NK-92 treated with Interleukin-12 subunit alpha and Interleukin-12 subunit beta, amount 100 ng/mL, for 24 hours (cell line): ENCODE data around the gene MYO1H.
"Not testable (repeated sequence)": the region's sequence is repeated elsewhere in the genome, so short reads cannot be mapped to it uniquely, and the experiment has no call there.

Source experiments
- DNase-seq: peaks from one replicate; lab custom pipeline; 2025; lab: John Stamatoyannopoulos, UW

The MYO1H gene

GRCh38 chr12:109347589-109347988 lies at the start of gene MYO1H:
Gene MYO1H, plus strand, starts transcription at chr12:109347900. Its CDS starts 61 bp downstream, at chr12:109347961.
- DNase-seq = no peak

GRCh38 chr12:109299849-109300248 lies 47.9 kb upstream of the MYO1H start:
- no peak for DNase-seq

GRCh38 chr12:109301643-109302168 lies 46.0 kb upstream of the MYO1H start:
- DNase-seq = no peak

DNA sequence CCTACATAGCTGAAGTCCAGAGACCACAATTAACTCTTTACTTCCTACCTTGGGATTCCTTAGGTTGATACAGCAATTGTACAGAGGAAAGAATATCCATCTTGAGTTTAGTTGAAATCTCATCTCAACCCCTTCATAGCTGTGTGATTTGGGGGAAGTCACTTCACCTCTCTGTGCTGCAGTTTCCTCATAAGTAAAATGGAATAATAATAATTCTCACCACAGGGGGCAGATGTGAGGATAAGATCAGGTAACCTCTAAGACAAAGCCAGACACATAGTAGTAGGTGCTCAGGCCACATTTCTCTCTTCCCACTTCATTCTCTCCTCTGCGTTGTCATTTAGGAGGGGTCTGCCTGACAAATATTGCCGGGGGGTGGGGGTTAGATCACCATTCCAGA lies 45.3 kb upstream of the MYO1H start:
- DNase-seq = no peak

DNA sequence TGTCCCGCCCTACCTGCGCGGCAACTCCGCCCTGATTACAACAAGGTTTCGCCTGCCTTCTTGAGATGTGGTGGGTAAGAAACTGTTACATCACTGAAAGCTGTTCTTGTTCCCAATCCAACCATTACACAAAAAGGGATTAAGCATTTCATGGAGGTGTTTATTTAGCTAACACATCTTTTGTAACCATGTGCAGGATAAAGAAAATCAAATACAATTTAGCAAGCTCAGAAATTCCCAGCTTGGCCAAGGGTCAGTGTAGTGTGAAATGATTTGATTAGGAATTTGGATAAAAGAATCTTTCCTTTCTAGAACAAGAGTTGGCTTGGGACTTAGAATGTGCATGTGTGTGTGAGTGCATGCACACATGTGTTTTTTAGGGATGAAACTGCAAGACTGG lies 44.9 kb upstream of the MYO1H start:
- DNase-seq = no peak

GRCh38 chr12:109304485-109304884 lies 43.2 kb upstream of the MYO1H start:
- DNase-seq = no peak

DNA sequence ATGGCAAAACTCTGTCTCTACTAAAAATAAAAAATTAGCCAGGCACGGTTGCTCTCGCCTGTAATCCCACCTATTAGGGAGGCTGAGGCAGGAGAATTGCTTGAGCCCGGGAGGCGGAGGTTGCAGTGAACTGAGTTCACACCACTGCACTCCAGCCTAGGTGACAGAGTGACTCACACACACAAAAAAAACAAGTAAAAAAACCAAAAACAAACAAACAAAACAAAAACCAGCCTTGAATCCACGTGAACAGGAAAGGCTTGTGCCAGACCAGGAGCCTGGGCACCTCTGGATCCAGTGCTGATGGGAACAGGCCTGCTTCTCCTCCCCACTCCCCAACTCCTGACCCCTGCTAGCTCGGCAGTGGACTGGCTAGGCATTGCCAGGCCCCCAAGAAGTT lies 42.2 kb upstream of the MYO1H start:
- DNase-seq = no peak

DNA sequence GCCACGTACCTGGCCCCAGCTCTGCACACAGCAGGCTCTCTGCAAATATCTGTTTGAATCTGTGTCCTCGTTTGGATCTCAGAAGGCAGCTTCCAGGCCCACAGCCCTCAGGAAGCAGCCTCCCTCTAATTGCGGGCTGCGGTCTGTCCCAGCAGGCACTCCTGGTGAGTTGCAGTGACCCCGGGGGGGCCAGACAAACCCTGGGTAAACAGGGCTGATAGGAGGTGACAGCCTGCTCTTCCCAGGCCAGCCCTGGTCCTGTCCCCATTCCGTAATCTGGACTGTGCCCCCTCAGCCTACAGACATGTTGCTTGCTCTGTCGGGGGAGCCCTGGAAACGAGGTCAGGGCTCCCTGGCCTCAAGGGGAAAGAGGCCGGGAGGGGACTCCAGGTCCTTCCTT lies 40.6 kb upstream of the MYO1H start:
- DNase-seq = no peak

DNA sequence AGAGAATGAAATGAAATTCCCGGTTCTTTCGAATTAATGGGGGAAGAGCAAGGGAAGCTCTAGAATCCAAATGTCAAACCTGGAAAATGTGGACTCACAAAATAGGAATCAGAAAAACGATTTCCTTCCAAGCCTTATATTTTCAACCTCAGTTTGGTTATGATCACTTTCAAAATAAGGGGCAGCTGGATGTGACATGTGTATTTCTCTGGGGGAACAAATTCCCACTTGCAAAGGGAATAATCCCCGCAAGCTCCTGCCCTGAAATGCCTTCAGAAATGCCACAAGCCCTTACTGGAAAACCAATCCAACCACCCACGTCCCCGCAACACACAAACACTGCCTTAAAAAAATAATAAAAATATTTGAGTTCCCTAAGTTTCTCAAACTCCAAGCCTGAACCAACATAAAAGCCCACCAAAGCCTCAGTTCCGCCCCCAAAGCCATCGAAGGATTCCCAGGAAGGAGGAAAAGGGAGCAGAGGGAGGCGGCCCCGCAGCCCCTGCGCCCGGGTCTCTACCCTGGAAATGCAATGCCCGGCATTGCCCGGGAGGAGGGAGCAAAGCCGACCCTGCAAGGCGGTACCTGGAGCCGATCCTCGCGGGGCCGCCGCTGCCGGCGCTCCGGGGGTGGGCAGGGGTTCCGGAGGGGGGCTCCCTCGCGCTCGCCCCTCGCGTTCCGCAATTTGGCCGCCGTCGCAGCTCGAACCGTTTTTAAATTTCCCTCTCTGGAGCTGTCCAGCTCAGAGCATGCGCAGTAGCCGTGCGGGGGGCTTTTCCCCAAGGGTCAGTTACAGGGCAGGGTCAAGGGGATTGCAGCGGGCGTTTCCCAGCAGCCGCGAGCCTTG lies 38.9 kb upstream of the MYO1H start, which contains the start of gene FOXN4:
Gene FOXN4, minus strand, starts transcription at position 751 of the 847 bp plus-strand sequence. CDS start 963 bp downstream, outside the sequence.
- no peak for DNase-seq

DNA sequence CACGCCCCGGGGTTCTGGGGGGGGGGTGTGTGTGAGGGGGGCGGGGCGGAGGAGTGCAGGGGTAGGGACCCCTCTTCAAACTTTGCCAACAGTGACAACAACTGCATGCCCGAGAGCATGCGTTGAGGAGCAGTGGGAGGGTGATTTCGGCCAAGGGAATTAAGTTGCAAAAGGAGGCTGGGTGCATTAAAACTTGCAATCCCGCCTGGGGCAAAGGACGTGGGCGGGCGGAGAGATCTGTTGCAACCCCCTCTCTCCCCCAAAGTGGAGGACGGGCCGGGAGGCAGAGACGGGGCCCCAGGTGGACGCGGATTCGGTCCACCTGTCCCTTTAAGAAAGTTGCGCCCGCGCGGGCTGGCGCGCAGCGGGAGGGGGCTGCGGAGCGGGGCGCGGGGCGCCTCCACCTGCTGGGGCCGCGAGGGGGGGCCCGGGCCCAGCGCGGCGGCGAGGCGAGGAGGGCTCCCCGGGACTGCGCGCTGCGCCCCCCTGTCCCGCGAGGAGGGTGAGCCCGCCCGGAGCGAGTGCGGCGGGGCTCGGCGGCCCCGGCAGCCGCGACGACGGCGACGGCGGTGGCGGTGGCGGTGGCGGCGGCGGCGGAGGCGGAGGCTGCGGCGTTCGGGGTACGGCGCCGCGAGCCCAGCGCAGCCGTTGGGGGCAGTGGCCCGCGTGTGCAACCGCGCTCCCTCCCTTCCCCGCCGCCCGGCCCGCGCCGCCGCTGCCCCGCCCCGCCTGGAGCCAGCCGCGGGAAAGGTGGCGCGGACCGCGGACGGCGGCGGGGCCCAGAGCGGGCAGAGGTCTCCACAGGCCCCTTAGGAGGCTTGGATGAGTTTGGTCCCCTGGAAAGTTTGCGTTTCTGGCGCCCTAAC lies 38.1 kb upstream of the MYO1H start:
- no peak for DNase-seq

DNA sequence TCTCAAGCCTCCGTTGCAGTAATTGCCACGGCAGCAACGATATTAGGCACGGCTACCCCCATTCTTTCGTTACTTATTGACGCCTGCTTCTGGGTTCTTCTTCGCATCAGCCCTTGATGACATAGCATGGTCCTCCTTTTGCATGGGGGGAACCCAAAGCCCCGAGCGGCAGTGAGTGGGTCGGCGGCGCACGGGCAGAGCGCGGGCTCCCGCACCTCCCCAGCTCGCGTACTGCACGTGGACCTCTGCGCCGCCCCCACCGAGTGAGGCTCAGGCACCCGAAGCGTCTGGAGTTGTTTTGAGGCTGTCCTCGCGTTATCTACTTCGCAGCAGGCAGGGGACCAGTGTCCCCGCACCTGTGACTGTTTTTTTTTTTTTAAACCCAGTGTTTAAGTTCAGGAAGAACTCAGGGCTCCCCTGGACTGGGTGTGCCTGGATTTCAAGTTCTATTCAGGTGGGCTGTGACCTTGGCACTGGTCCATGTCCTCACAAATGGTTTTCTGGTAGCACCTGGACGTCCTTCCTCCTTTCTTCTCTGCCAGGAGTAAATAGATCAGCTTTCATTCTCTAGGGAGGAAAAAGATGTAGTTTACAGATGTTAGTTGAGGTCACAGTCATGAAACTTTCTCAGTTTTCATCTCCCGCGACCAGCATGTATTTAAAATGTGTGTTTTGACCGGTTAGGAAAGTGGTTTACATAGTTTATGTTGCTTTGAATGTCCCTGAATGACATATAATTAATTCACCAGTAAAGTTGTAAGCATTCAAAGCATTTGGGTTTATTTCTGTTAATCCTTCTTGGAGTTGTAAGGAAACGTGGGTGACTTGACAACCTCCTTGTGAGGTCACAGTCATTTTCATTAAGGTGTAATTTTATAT lies 37.2 kb upstream of the MYO1H start:
- no peak for DNase-seq

DNA sequence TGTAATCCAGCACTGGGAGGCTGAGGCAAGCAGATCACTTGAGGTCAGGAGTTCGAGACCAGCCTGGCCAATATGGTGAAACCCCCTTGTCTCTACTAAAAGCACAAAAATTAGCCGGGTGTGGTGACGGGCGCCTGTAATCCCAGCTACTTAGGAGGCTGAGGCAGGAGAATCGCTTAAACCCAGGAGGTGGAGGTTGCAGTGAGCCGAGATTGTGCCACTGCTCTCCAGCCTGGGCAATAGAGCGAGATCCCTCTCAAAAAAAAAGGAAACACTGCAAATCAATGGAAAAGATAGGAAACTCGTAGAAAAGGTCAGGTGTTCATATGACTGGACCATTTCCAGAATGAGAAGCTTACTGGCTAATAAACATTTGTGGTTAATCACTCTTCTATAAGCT lies 26.4 kb upstream of the MYO1H start:
- not testable (repeated sequence) for DNase-seq

DNA sequence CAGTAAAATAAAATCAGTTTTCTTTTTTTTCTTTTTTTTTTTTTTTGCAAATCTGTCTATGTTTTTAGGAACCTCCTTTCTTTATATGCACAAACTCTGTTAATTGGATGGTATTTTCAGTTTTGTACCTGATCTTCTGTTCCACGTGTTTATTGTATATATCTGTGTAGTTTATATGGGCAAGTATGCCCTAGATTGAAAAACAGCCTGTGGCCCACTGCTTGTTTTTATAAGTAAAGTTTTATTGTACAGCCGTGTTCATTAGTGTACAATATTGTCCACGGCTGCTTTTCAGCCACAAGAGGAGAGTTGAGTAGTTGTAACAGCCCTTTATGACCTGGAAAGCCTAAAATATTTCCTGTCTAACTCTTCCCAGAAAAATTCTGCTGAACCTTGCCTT lies 18.7 kb upstream of the MYO1H start:
- no peak for DNase-seq

- no peak for DNase-seq
Measured at GRCh38 chr12:109329686-109330085, 18.0 kb upstream of the MYO1H start.

GRCh38 chr12:109330282-109331230 lies 17.1 kb upstream of the MYO1H start:
- DNase-seq = no peak

DNA sequence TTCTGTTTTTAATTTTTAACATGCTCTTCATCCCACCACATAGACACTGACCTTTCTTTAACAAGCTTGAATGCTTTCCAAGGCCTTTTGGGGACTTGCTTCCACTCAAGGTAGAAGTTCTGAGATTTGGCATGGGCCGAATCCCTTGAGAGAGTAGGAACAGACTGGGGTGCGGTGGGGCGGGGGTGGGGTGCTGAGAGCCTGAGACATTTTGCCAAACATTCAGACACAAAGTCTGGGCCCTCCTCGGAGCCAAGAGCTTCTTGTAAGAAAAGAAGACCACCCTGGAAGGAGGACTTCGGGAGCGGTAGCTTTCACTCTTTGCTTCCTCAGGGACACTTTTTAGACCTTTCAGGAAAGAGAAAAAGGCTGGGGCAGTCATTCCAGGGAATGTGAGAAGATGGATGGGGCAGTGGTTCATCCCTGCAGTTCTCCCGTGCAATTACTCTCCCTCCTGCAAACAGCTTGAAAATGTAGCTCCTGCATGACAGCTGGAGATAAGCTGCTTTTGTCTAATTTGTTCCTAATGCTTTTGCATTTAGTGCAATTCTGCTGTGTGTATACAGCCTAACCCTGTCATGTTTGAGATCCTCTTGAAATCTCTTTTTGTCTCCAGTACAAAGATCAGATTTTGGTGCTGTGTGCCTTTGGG lies 16.3 kb upstream of the MYO1H start:
- DNase-seq = no peak

DNA sequence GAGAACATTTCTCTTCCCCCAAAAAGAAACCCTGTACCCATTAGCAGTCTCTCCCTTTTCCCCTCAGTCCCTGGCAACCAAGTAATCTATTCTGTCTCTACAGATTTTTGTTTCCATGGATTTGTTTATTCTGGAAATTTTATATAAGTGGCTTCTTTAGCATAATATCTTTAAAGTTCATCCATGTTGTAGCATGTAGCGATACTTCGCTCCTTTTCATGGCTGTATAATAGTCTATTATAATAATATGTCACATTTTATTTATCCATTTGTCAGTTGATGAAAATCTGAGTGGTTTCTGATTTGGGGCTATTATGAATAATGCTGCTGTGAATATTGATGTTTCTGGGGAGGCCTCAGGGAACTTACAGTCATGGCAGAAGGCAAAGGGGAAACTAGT lies 12.8 kb upstream of the MYO1H start:
- DNase-seq = no peak

DNA sequence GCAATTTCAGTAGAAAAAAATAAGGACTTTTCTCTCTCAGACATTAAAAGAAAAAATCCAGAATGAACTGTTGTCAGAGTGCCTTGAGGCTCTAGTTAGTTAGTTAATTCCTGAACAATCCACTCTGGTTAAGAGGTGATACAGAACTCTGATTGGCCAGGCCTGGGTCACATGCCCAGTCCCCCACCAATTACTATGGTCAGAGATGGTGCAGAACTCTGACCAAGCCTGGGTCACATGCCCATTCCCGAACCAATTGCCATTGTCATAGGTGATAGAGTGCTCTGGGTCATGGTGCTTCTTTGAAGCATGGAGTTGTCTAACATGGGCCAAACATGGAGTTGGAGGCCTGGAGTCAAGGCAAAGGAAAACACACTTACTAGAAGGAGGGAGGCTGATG lies 11.1 kb upstream of the MYO1H start:
- DNase-seq = no peak

GRCh38 chr12:109343677-109344076 lies 4.0 kb upstream of the MYO1H start:
- no peak for DNase-seq

- DNase-seq = no peak
Measured at GRCh38 chr12:109345428-109345827, 2.3 kb upstream of the MYO1H start.
